A673 (cell line): ENCODE data around the gene ODR4. TPM values are rescaled to one million over a fixed set of nuclear protein-coding genes. Genes with fewer than 3 reads are reported as not detected.

Source experiments
- BruUV-seq: library from RNA; stranded (reverse); fragments of 400-500 nt; replicated peaks from 2 replicates; lab custom pipeline; 2021; lab: Mats Ljungman, UMichigan
- CTCF ChIA-PET: fragments of 300-600 bp; sonication (Branson Sonifier 250); formaldehyde crosslinking; loops from one replicate; lab custom pipeline; 2022; ENCODE audit warnings: antibody characterized with exemption; lab: Charles Lee
- POLR2A ChIA-PET: fragments of 300-600 bp; sonication (Branson Sonifier 250); formaldehyde crosslinking; loops from one replicate; lab custom pipeline; 2022; ENCODE audit warnings: antibody characterized with exemption; ENCODE audit not compliant: low non-redundant PET; lab: Charles Lee
- DNase-seq: peaks from one replicate; pipeline ENCODE4 v3.0.0-alpha.2; 2015; ENCODE audit warnings: low spot score
- H3K27ac ChIP-seq: fragments of 200-600 bp; sonication (generic); 2 replicates; pipeline ENCODE4 v1.5.1; 2016; ENCODE audit warnings: mixed run types, low read depth, mild to moderate bottlenecking, mixed read lengths, antibody characterized with exemption, low read length; ENCODE audit not compliant: poor library complexity, severe bottlenecking
- H3K27me3 ChIP-seq: fragments of 200-600 bp; sonication (generic); replicated peaks from 2 replicates; pipeline ENCODE4 v1.6.1; 2017; ENCODE audit warnings: mixed run types, low read depth, mild to moderate bottlenecking, mixed read lengths, antibody characterized with exemption, low read length; ENCODE audit not compliant: insufficient read depth, poor library complexity
- H3K36me3 ChIP-seq: fragments of 200-600 bp; sonication (generic); 2 replicates; pipeline ENCODE4 v1.6.1; 2016; ENCODE audit warnings: mixed run types, mild to moderate bottlenecking, mixed read lengths, antibody characterized with exemption, low read length; ENCODE audit not compliant: insufficient read depth, poor library complexity, severe bottlenecking
- H3K4me1 ChIP-seq: fragments of 200-600 bp; sonication (generic); 2 replicates; pipeline ENCODE4 v1.6.1; 2017; ENCODE audit warnings: mixed run types, mild to moderate bottlenecking, mixed read lengths, antibody characterized with exemption, low read length; ENCODE audit not compliant: insufficient read depth, poor library complexity, severe bottlenecking
- H3K4me3 ChIP-seq: fragments of 200-600 bp; sonication (generic); 2 replicates; pipeline ENCODE4 v1.5.1; 2016; ENCODE audit warnings: low read depth, mixed run types, mild to moderate bottlenecking, mixed read lengths, low read length; ENCODE audit not compliant: poor library complexity, severe bottlenecking
- H3K9me3 ChIP-seq: fragments of 200-600 bp; sonication (generic); 2 replicates; pipeline ENCODE4 v1.6.1; 2016; ENCODE audit warnings: mixed run types, low read depth, mild to moderate bottlenecking, mixed read lengths, antibody characterized with exemption, low read length; ENCODE audit not compliant: poor library complexity, severe bottlenecking
- EZH2 ChIP-seq: fragments of 200-600 bp; sonication (generic); IDR thresholded peaks from 2 replicates; pipeline ENCODE4 v1.6.1; 2017; ENCODE audit warnings: borderline replicate concordance, low read depth, mild to moderate bottlenecking, mixed read lengths, antibody characterized with exemption, low read length; ENCODE audit not compliant: poor library complexity, severe bottlenecking
- intact Hi-C: fragments of 100-400 bp; cut with micrococcal nuclease; formaldehyde crosslinking; loops from one replicate; pipeline ENCODE4 v1.10.0; 2022; ENCODE audit not compliant: unreplicated experiment
- total RNA-seq: library from RNA; stranded (reverse); gene quantifications from 2 replicates; pipeline ENCODE4 v1.2.3, GENCODE V29; 2021
- TF ChIP-seq, protein P1 (sequence below): fragments of 300-800, 200-600 bp; sonication (generic); conservative IDR thresholded peaks from 2 replicates; pipeline ENCODE4 v1.5.1; 2017; ENCODE audit warnings: low read depth, mild to moderate bottlenecking, antibody characterized with exemption, low read length, moderate library complexity, mixed read lengths

Gene ODR4
- total RNA-seq, 1 experiment from 2014 or later, result 23.1 TPM

- intact Hi-C loops, result loop anchor here (1.0 to 10.0 kb wide), 5 partner anchors 79 to 583 kb away; partner anchors contain the start of gene PTGS2
- Histone ChIP-seq H3K27me3 (no peaks in the 10 kb centered on the region), H3K4me1 (peaks cover 6% of the 10 kb centered on the region), H3K4me3 (no peak overlapping the region), H3K36me3 (peaks cover 43% of the 10 kb centered on the region), H3K27ac (no peak overlapping the region), H3K9me3 (no peaks in the 10 kb centered on the region)
- TF ChIP-seq, protein P1, sequence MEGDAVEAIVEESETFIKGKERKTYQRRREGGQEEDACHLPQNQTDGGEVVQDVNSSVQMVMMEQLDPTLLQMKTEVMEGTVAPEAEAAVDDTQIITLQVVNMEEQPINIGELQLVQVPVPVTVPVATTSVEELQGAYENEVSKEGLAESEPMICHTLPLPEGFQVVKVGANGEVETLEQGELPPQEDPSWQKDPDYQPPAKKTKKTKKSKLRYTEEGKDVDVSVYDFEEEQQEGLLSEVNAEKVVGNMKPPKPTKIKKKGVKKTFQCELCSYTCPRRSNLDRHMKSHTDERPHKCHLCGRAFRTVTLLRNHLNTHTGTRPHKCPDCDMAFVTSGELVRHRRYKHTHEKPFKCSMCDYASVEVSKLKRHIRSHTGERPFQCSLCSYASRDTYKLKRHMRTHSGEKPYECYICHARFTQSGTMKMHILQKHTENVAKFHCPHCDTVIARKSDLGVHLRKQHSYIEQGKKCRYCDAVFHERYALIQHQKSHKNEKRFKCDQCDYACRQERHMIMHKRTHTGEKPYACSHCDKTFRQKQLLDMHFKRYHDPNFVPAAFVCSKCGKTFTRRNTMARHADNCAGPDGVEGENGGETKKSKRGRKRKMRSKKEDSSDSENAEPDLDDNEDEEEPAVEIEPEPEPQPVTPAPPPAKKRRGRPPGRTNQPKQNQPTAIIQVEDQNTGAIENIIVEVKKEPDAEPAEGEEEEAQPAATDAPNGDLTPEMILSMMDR, result no peak
- ChIA-PET POLR2A (interaction anchor here (0.7 kb wide), 1 partner anchor 340 kb away, joined by 3 read pairs; no protein-coding TSS in a partner anchor), CTCF (no interaction called here)
- no peak for DNase-seq
- no TSS peak for BruUV-seq
These were observed 28.0 kb downstream of the ODR4 start for GRCh38 chr1:186403632-186404031.

GRCh38 chr1:186404454-186405051 is 28.9 kb downstream of the ODR4 start:
- no peaks in the 10 kb centered on the region for H3K9me3 ChIP-seq
- no peaks in the 10 kb centered on the region for H3K27me3 ChIP-seq
- peaks cover 34% of the 10 kb centered on the region for H3K36me3 ChIP-seq
- peaks cover 6% of the 10 kb centered on the region for H3K4me1 ChIP-seq
- BruUV-seq, result no TSS peak
- DNase-seq, result peak; percentile 90
- intact Hi-C loops, result loop anchor here (1.0 to 10.0 kb wide), 5 partner anchors 78 to 582 kb away; partner anchors contain the start of gene PTGS2
- H3K27ac ChIP-seq, result no peak overlapping the region
- ChIA-PET POLR2A (interaction anchor here (0.7 kb wide), 1 partner anchor 341 kb away, joined by 3 read pairs; no protein-coding TSS in a partner anchor), CTCF (interaction anchor here (0.6 kb wide), 1 partner anchor 23 kb away, joined by 7 read pairs; no protein-coding TSS in a partner anchor)
- TF ChIP-seq, protein P1, result peak; percentile 89
- TF ChIP-seq EZH2, result no peak
- no peak overlapping the region for H3K4me3 ChIP-seq

GRCh38 chr1:186409091-186409490 is 33.5 kb downstream of the ODR4 start:
- Histone ChIP-seq H3K27ac (no peak overlapping the region), H3K27me3 (no peaks in the 10 kb centered on the region), H3K9me3 (no peaks in the 10 kb centered on the region), H3K36me3 (peaks cover 35% of the 10 kb centered on the region), H3K4me3 (no peak overlapping the region), H3K4me1 (peaks cover 6% of the 10 kb centered on the region)
- ChIA-PET CTCF (no interaction called here), POLR2A (no interaction called here)
- no TSS peak for BruUV-seq
- TF ChIP-seq EZH2, result no peak
- TF ChIP-seq, protein P1, result no peak
- intact Hi-C loops, result loop anchor here (10.0 kb wide), 1 partner anchor 506 kb away; no protein-coding TSS in a partner anchor
- no peak for DNase-seq
